Calu3 (cell line): Measurements from ENCODE around the gene PARP3. TPM values are rescaled to one million over a fixed set of nuclear protein-coding genes. Genes with fewer than 3 reads are reported as not detected.

Source experiments
- BruUV-seq: library from RNA; stranded (reverse); fragments of 400-500 nt; replicated peaks from 2 replicates; lab custom pipeline; 2021; lab: Mats Ljungman, UMichigan
- CTCF ChIA-PET: fragments of 300-600 bp; sonication (Branson Sonifier 250); formaldehyde crosslinking; loops from one replicate; lab custom pipeline; 2022; ENCODE audit warnings: antibody characterized with exemption; lab: Charles Lee
- DNase-seq: peaks from one replicate; pipeline ENCODE4 v3.0.0; 2022
- H3K27ac Mint-ChIP-seq: one replicate; pipeline ENCODE4 v1.8.0; 2022; ENCODE audit warnings: mixed read lengths; ENCODE audit not compliant: unreplicated experiment
- H3K27me3 Mint-ChIP-seq: one replicate; pipeline ENCODE4 v1.8.0; 2022; ENCODE audit warnings: mixed read lengths; ENCODE audit not compliant: unreplicated experiment
- H3K36me3 Mint-ChIP-seq: one replicate; pipeline ENCODE4 v1.8.0; 2022; ENCODE audit warnings: mild to moderate bottlenecking, moderate library complexity, mixed read lengths; ENCODE audit not compliant: insufficient read depth, unreplicated experiment
- H3K4me1 Mint-ChIP-seq: one replicate; pipeline ENCODE4 v1.8.0; 2022; ENCODE audit warnings: mild to moderate bottlenecking, low read depth, mixed read lengths; ENCODE audit not compliant: unreplicated experiment
- H3K4me3 Mint-ChIP-seq: one replicate; pipeline ENCODE4 v1.8.0; 2022; ENCODE audit warnings: mild to moderate bottlenecking, low read depth, moderate library complexity, mixed read lengths; ENCODE audit not compliant: unreplicated experiment
- H3K9me3 Mint-ChIP-seq: one replicate; pipeline ENCODE4 v1.8.0; 2022; ENCODE audit warnings: low read depth, mixed read lengths; ENCODE audit not compliant: unreplicated experiment
- intact Hi-C: fragments of 100-400 bp; cut with micrococcal nuclease; formaldehyde crosslinking; loops from one replicate; pipeline ENCODE4 v1.10.0; 2022; ENCODE audit not compliant: unreplicated experiment
- total RNA-seq: library from RNA; stranded (reverse); gene quantifications from 2 replicates; pipeline ENCODE4 v1.2.3, GENCODE V29; 2022
- TF ChIP-seq, protein P1 (sequence below): fragments of 200-600 bp; IDR thresholded peaks from one replicate; pipeline ENCODE4 v1.8.0; 2022; ENCODE audit warnings: antibody characterized with exemption; ENCODE audit not compliant: unreplicated experiment

PARP3 gene
- total RNA-seq, 1 experiment from 2014 or later, result 15.0 TPM

GRCh38 chr3:51977446-51978142 is 35.4 kb downstream of the PARP3 start:
- CTCF ChIA-PET, result no interaction called here
- H3K4me1 Mint-ChIP-seq, result peaks cover 20% of the 10 kb centered on the region
- peaks cover 30% of the 10 kb centered on the region for H3K36me3 Mint-ChIP-seq
- H3K27ac Mint-ChIP-seq, result peak overlapping the region; percentile 31
- intact Hi-C loops, result no loop called here
- DNase-seq, result no peak
- no TSS peak for BruUV-seq
- TF ChIP-seq, protein P1, sequence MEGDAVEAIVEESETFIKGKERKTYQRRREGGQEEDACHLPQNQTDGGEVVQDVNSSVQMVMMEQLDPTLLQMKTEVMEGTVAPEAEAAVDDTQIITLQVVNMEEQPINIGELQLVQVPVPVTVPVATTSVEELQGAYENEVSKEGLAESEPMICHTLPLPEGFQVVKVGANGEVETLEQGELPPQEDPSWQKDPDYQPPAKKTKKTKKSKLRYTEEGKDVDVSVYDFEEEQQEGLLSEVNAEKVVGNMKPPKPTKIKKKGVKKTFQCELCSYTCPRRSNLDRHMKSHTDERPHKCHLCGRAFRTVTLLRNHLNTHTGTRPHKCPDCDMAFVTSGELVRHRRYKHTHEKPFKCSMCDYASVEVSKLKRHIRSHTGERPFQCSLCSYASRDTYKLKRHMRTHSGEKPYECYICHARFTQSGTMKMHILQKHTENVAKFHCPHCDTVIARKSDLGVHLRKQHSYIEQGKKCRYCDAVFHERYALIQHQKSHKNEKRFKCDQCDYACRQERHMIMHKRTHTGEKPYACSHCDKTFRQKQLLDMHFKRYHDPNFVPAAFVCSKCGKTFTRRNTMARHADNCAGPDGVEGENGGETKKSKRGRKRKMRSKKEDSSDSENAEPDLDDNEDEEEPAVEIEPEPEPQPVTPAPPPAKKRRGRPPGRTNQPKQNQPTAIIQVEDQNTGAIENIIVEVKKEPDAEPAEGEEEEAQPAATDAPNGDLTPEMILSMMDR, result no peak
- no peaks in the 10 kb centered on the region for H3K27me3 Mint-ChIP-seq
- H3K4me3 Mint-ChIP-seq, result no peak overlapping the region
- no peaks in the 10 kb centered on the region for H3K9me3 Mint-ChIP-seq

DNA sequence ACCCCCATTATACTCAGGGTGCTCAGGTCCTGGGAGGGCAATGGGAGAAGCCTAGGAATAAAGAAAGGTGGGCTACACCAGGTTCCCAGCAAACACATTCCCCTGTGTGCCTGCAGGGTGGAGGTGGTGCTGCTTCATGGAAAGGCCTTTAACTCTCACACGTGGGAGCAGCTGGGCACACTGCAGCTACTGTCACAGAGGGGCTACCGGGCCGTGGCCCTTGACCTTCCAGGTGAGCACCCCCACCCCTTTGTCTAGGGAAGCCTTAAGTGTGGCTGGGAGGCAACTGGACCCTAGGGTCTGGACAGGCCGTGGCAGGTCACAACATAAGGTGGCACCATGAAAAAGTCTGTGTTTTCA is 36.0 kb downstream of the PARP3 start:
- DNase-seq, result no peak
- peaks cover 20% of the 10 kb centered on the region for H3K4me1 Mint-ChIP-seq
- peaks cover 35% of the 10 kb centered on the region for H3K36me3 Mint-ChIP-seq
- no peak overlapping the region for H3K27ac Mint-ChIP-seq
- TF ChIP-seq, protein P1, result no peak
- H3K9me3 Mint-ChIP-seq, result no peaks in the 10 kb centered on the region
- intact Hi-C loops, result no loop called here
- H3K27me3 Mint-ChIP-seq, result no peaks in the 10 kb centered on the region
- CTCF ChIA-PET, result no interaction called here
- no peak overlapping the region for H3K4me3 Mint-ChIP-seq
- BruUV-seq, result no TSS peak

GRCh38 chr3:51980253-51980652 is 38.1 kb downstream of the PARP3 start:
- intact Hi-C loops, result no loop called here
- BruUV-seq, result no TSS peak
- CTCF ChIA-PET, result no interaction called here

GRCh38 chr3:51982352-51982837 is 40.2 kb downstream of the PARP3 start:
- Mint-ChIP-seq H3K27me3 (no peaks in the 10 kb centered on the region), H3K4me1 (no peaks in the 10 kb centered on the region), H3K27ac (peak overlapping the region; percentile 84), H3K4me3 (peak overlapping the region; percentile 98), H3K36me3 (peaks cover 43% of the 10 kb centered on the region), H3K9me3 (no peaks in the 10 kb centered on the region)
- BruUV-seq, result TSS peak; percentile 69
- peak; percentile 80 for DNase-seq
- CTCF ChIA-PET, result interaction anchor here (0.6 to 2.7 kb wide), 11 partner anchors 8 to 581 kb away, joined by 3 to 21 read pairs (median 7); partner anchors contain the start of genes ABHD14A, ABHD14B, PARP3 and RPL29
- TF ChIP-seq, protein P1, result peak; percentile 80
- intact Hi-C loops, result no loop called here

More at GRCh38 chr3:51980253-51980652, 38.1 kb downstream of the PARP3 start:
- Mint-ChIP-seq H3K4me3 (no peak overlapping the region), H3K36me3 (peaks cover 35% of the 10 kb centered on the region), H3K9me3 (no peaks in the 10 kb centered on the region), H3K27me3 (no peaks in the 10 kb centered on the region), H3K27ac (no peak overlapping the region), H3K4me1 (peaks cover 6% of the 10 kb centered on the region)
- TF ChIP-seq, protein P1, result no peak
- no peak for DNase-seq
